Measurements from ENCODE around the gene CAPN10. TPM values are rescaled to one million over a fixed set of nuclear protein-coding genes. Genes with fewer than 3 reads are reported as not detected.

The CAPN10 gene
- polyA plus RNA-seq, 1 donor: 34.9 TPM

DNA sequence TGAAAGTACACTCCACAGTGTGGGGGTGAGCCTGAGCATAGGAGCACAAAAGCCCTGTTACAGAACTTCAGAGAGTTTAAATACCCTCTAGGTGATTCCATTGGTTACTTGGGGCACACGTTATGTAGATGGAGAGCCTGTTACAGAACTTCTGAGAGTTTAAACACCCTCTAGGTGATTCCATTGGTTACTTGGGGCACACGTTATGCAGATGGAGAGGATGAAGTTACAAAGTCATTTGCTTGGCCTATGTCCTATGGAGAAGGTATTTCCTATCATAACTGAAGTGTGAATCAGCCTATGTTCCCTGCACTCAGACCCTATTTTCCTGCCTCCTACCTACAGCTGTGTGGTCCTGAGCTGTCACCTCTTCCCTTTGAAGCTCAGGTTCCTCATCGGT is 3.8 kb upstream of the CAPN10 start:
- peaks cover 44% of the 10 kb centered on the region for H3K4me1 ChIP-seq (ENCODE audit: control insufficient read depth, insufficient read depth, low read length)
- WGBS (ENCODE audit: insufficient coverage, low lambda C conversion rate): no CpG with 5 or more reads among the region's 3 CpGs

DNA sequence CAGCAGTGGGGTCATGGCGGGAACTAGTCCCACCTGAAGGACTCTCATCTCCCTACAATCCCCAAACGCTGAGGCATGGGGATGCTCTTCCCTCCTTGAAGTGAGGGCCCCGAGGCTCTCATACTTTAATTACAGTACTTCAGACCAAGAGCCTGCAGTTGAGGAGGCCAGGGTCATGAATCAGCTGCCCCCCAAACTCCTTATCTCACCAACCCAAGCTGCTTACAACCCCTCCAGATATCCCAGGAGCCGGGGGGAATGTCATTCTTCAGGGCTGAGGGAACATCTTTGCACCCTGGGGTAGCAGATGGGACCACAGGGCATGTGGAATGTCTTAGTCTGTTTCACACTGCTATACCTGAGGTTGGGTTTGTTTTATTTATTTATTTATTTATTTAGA is 2.8 kb upstream of the CAPN10 start:
- H3K4me1 ChIP-seq (ENCODE audit: control insufficient read depth, insufficient read depth, low read length): peaks cover 44% of the 10 kb centered on the region
- WGBS (ENCODE audit: insufficient coverage, low lambda C conversion rate): no CpG with 5 or more reads among the region's 4 CpGs
- no peaks in the 10 kb centered on the region for H3K27me3 ChIP-seq (ENCODE audit: control insufficient read depth, insufficient read depth, low read length)
- no peak overlapping the region for H3K4me3 ChIP-seq (ENCODE audit: low read length)
- DNase-seq: no peak
- peaks cover 5% of the 10 kb centered on the region for H3K36me3 ChIP-seq (ENCODE audit: control insufficient read depth, insufficient read depth, low read length)
- H3K9me3 ChIP-seq (ENCODE audit: control insufficient read depth, low read depth, low read length): peaks cover 3% of the 10 kb centered on the region
- H3K27ac ChIP-seq (ENCODE audit: low read length): no peak overlapping the region

More for the DNA sequence above, 3.8 kb upstream of the CAPN10 start:
- Histone ChIP-seq H3K4me3 (ENCODE audit: low read length) (no peak overlapping the region), H3K27me3 (ENCODE audit: control insufficient read depth, insufficient read depth, low read length) (no peaks in the 10 kb centered on the region), H3K27ac (ENCODE audit: low read length) (no peak overlapping the region), H3K9me3 (ENCODE audit: control insufficient read depth, low read depth, low read length) (peaks cover 3% of the 10 kb centered on the region), H3K36me3 (ENCODE audit: control insufficient read depth, insufficient read depth, low read length) (peaks cover 15% of the 10 kb centered on the region)
- no peak for DNase-seq

DNA sequence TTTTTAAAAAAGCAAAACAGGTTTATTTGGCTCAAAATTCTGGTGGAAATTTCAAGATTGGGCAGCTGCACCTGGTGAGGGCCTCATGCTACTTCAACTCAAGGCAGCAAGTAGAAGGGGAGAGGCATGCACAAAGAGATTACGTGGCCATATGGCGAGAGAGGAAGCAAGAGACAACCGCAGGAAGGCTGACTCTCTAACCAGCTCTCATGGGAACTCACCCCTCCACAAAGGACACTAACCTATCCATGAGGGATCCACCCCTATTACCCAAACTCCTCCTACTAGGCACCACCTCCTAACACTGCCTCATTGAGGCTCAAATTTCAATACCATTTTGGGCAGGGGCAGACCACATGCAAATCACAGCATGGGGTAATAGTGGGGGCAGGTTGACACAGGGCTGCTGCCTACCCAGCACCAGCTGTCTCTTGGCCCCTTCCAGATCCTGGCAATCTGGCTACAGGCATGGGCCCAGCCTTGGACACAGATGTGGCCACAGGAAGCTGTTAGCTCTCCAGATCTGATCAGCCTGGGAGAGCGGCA is 2.0 kb upstream of the CAPN10 start:
- Histone ChIP-seq H3K36me3 (ENCODE audit: control insufficient read depth, insufficient read depth, low read length) (peaks cover 3% of the 10 kb centered on the region), H3K4me3 (ENCODE audit: low read length) (no peak overlapping the region), H3K27ac (ENCODE audit: low read length) (no peak overlapping the region), H3K4me1 (ENCODE audit: control insufficient read depth, insufficient read depth, low read length) (peaks cover 36% of the 10 kb centered on the region), H3K9me3 (ENCODE audit: control insufficient read depth, low read depth, low read length) (peaks cover 3% of the 10 kb centered on the region), H3K27me3 (ENCODE audit: control insufficient read depth, insufficient read depth, low read length) (no peaks in the 10 kb centered on the region)
- WGBS (ENCODE audit: insufficient coverage, low lambda C conversion rate): no CpG with 5 or more reads among the region's 4 CpGs
- no peak for DNase-seq

DNA sequence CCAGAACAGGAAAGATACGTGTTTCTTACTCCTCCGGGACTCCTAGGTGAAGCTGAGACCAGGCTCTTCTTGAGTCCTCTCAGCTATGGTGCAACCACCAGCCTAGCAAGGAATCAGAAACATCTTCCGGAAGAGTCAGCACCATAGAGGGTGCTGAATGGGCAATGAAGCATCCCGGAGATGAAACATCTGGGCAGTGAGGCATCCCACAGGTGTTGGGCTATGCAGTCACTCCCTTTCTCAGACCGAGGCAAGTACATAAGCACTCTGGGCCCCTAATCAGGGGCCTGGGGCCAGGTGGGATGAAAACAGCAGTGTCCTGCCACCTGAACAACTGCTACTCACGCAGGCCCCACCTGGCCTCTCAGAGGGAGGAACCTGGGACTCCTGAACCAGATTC is 1.4 kb upstream of the CAPN10 start:
- H3K4me3 ChIP-seq (ENCODE audit: low read length): peak overlapping the region; percentile 97
- peaks cover 35% of the 10 kb centered on the region for H3K4me1 ChIP-seq (ENCODE audit: control insufficient read depth, insufficient read depth, low read length)
- peaks cover 7% of the 10 kb centered on the region for H3K36me3 ChIP-seq (ENCODE audit: control insufficient read depth, insufficient read depth, low read length)
- H3K27me3 ChIP-seq (ENCODE audit: control insufficient read depth, insufficient read depth, low read length): no peaks in the 10 kb centered on the region
- no peak for DNase-seq
- H3K27ac ChIP-seq (ENCODE audit: low read length): no peak overlapping the region
- H3K9me3 ChIP-seq (ENCODE audit: control insufficient read depth, low read depth, low read length): peaks cover 3% of the 10 kb centered on the region
- WGBS (ENCODE audit: insufficient coverage, low lambda C conversion rate): no CpG with 5 or more reads among the region's 6 CpGs

DNA sequence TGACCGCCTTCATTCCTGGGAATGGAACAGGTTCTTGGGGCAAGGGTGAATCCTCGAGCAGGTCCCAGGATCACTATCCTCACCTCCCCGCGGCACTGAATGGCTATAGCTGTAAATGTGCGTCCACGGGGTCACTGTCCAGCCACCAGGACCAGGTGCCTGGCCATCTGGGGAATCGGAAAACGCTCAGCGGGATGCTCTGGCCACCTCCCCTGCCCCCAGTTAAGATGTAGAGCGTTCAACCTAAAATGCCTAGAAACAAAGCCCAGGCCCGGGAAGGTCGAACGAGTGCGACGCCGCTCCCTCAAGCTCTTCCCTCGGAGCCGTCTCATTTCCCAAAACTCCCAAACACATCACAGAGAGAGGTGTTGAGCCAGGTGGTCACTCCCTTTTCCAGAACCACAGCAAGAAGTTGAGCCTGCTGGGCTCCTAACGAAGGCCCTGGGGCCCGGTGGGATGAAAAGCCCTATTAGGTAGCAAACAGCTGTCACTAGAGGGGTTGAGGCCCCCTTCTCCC is 795 bp upstream of the CAPN10 start:
- no peak for DNase-seq
- WGBS (ENCODE audit: insufficient coverage, low lambda C conversion rate): no CpG with 5 or more reads among the region's 20 CpGs
- peaks cover 3% of the 10 kb centered on the region for H3K9me3 ChIP-seq (ENCODE audit: control insufficient read depth, low read depth, low read length)
- peaks cover 11% of the 10 kb centered on the region for H3K36me3 ChIP-seq (ENCODE audit: control insufficient read depth, insufficient read depth, low read length)
- H3K4me1 ChIP-seq (ENCODE audit: control insufficient read depth, insufficient read depth, low read length): peaks cover 28% of the 10 kb centered on the region
- H3K4me3 ChIP-seq (ENCODE audit: low read length): peak overlapping the region; percentile 97
- H3K27ac ChIP-seq (ENCODE audit: low read length): peak overlapping the region; percentile 97
- H3K27me3 ChIP-seq (ENCODE audit: control insufficient read depth, insufficient read depth, low read length): no peaks in the 10 kb centered on the region

DNA sequence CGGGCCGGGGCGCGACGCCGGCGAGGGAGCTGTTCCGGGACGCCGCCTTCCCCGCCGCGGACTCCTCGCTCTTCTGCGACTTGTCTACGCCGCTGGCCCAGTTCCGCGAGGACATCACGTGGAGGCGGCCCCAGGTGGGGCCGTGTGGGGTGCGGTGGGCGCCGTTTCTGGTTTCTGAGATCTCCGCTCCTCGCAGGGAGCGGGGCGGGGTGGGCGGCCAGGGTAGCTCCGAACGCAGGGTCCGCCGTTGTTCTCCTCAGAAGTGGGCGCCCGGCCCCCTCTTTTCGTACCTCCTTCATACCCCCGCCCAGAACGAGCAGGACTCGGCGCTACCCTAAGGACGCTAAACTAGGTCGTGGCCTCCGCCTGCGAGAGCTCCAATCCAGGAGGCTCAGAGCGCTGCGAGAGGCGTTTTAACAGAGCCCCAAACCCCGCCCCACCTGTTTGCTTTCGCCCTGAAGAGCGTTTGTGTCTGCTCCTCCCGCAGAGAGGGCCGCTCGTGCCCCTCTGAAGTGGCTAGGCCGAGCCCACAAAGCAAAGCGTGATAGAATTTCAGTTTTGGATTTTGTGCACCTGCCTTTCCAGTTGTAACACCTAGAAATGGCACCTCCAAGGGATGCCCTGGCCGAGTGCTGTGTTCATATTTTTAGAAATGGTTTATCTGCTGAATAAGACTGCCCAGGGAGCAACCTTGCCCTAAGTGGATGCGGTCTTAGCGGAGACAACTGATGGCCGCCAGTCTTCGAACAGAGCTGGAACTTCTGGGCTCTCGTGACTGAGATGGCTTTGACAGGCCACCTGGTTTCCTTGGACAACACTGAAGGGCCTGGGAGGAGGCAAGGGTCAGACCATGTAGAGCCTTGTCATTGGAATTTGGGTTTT is 626 bp downstream of the CAPN10 start:
- peak overlapping the region; percentile 97 for H3K4me3 ChIP-seq (ENCODE audit: low read length)
- no peak overlapping the region for H3K27ac ChIP-seq (ENCODE audit: low read length)
- no CpG with 5 or more reads among the region's 62 CpGs for WGBS (ENCODE audit: insufficient coverage, low lambda C conversion rate)
- H3K9me3 ChIP-seq (ENCODE audit: control insufficient read depth, low read depth, low read length): no peaks in the 10 kb centered on the region
- peaks cover 24% of the 10 kb centered on the region for H3K36me3 ChIP-seq (ENCODE audit: control insufficient read depth, insufficient read depth, low read length)
- peaks cover 26% of the 10 kb centered on the region for H3K4me1 ChIP-seq (ENCODE audit: control insufficient read depth, insufficient read depth, low read length)
- DNase-seq: peak in 1 of 2 donors; percentile 36
- H3K27me3 ChIP-seq (ENCODE audit: control insufficient read depth, insufficient read depth, low read length): no peaks in the 10 kb centered on the region

DNA sequence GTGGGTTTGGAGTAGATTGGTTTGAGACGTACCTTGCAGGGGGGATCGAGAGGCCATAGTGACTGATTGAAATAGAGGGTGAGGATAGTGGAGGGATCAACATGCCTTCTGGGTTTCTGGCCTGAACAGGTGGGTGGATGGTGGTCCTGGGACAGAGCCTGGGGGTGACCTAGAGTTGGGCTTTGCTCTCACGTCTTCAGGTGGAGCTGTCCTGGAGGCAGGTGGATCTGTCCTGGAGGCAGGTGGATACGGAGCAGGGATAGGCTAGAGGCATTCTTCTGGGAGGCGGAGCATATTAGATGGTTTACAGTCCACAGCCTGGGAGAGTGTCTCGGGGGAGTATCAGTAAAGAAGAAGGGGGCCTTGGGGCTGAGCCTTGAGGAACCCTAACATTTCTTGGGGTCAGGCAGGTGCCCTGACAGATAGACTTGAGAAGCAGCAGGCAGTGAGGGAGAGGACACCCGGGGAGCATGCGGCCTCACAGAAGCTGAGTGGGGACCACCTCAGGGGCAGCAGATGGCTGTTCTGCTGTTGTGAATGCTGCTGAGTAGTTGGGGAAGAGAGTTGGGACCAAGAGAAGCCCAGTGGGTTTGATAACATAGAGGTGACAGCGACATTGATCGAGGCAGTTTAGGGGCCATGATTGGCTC is 1.6 kb downstream of the CAPN10 start:
- H3K36me3 ChIP-seq (ENCODE audit: control insufficient read depth, insufficient read depth, low read length): peaks cover 27% of the 10 kb centered on the region
- H3K4me3 ChIP-seq (ENCODE audit: low read length): no peak overlapping the region
- no CpG with 5 or more reads among the region's 10 CpGs for WGBS (ENCODE audit: insufficient coverage, low lambda C conversion rate)
- no peak overlapping the region for H3K27ac ChIP-seq (ENCODE audit: low read length)
- H3K27me3 ChIP-seq (ENCODE audit: control insufficient read depth, insufficient read depth, low read length): no peaks in the 10 kb centered on the region
- DNase-seq: no peak
- peaks cover 26% of the 10 kb centered on the region for H3K4me1 ChIP-seq (ENCODE audit: control insufficient read depth, insufficient read depth, low read length)
- no peaks in the 10 kb centered on the region for H3K9me3 ChIP-seq (ENCODE audit: control insufficient read depth, low read depth, low read length)

DNA sequence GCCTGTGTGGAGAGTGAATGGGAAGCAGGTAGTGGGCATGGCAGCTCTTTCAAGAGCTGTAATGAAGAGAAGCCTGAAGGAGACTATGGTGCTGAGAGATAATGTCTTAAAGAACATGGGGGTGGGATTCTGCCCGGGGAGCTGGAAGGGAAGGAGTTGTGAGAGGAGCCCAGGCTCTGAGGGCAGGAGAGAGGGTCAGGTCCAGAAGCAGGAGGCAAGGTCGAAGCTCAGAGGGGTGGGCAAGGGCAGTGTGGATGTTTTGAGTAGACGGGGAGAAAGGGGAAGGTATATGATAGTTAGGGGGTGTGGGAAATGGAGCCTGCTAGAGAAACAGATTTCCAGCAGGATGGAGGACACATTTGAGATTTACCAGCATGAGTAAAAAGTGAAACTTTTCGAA is 2.1 kb downstream of the CAPN10 start:
- Histone ChIP-seq H3K27me3 (ENCODE audit: control insufficient read depth, insufficient read depth, low read length) (no peaks in the 10 kb centered on the region), H3K36me3 (ENCODE audit: control insufficient read depth, insufficient read depth, low read length) (peaks cover 33% of the 10 kb centered on the region), H3K4me1 (ENCODE audit: control insufficient read depth, insufficient read depth, low read length) (peaks cover 26% of the 10 kb centered on the region), H3K4me3 (ENCODE audit: low read length) (no peak overlapping the region), H3K27ac (ENCODE audit: low read length) (no peak overlapping the region), H3K9me3 (ENCODE audit: control insufficient read depth, low read depth, low read length) (no peaks in the 10 kb centered on the region)
- WGBS (ENCODE audit: insufficient coverage, low lambda C conversion rate): 100% methylated on average over 1 of the region's 4 CpGs
- DNase-seq: no peak

DNA sequence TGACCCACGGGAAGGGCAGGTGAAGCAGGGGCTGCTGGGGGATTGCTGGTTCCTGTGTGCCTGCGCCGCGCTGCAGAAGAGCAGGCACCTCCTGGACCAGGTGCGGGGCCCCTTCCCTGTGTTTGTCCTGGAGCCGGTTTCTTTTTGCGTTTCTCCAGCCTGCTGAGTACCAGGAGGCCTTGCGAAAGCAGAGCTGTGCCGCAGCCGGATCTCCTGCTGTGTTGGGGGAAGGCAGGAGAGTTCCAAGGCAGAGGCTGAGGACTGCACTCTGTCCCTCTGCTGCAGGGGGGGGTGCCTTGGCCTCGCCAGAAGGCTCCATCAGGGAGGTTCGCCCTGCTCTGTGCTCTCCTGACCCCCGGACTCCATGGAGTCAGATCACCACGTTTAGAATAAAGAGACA is 2.8 kb downstream of the CAPN10 start:
- Histone ChIP-seq H3K4me3 (ENCODE audit: low read length) (no peak overlapping the region), H3K4me1 (ENCODE audit: control insufficient read depth, insufficient read depth, low read length) (peaks cover 26% of the 10 kb centered on the region), H3K36me3 (ENCODE audit: control insufficient read depth, insufficient read depth, low read length) (peaks cover 34% of the 10 kb centered on the region), H3K9me3 (ENCODE audit: control insufficient read depth, low read depth, low read length) (no peaks in the 10 kb centered on the region), H3K27ac (ENCODE audit: low read length) (no peak overlapping the region), H3K27me3 (ENCODE audit: control insufficient read depth, insufficient read depth, low read length) (no peaks in the 10 kb centered on the region)
- no CpG with 5 or more reads among the region's 14 CpGs for WGBS (ENCODE audit: insufficient coverage, low lambda C conversion rate)
- DNase-seq: no peak

DNA sequence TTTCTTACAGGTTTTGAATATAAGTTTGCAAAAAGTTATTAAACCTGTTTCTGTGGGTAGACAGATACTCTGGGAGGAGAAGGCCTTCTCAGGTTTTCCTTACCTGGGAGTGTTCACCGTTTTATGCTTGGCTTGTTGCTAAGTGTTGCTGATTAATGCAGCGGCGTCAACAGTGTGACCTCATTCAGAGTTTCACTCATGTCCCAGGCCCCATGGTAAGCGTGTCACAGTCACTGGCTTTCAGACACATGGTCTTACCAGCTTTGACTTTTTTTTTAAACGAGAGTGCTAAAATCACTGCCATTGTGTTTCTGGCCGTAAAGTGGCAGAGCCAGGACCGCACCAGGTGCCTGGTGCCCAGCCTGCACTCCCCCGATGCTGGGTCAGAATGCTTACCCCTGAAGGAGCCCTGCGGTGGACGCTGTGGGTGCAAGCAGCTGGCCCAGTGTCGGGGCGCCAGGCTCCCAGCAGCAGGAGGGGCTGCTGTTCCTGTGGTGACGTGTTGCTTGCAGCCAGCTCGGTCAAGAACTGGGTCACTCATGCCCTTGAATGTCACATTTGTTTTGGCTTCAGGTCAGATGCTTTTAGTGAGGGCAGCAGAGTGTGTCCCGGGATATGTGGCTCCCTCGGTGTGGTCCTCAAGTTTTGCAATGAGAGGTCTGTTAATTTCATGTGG is 3.5 kb downstream of the CAPN10 start:
- WGBS (ENCODE audit: insufficient coverage, low lambda C conversion rate): no CpG with 5 or more reads among the region's 16 CpGs
- no peak for DNase-seq
- peaks cover 21% of the 10 kb centered on the region for H3K4me1 ChIP-seq (ENCODE audit: control insufficient read depth, insufficient read depth, low read length)
- H3K27ac ChIP-seq (ENCODE audit: low read length): no peak overlapping the region
- H3K27me3 ChIP-seq (ENCODE audit: control insufficient read depth, insufficient read depth, low read length): no peaks in the 10 kb centered on the region
- peaks cover 34% of the 10 kb centered on the region for H3K36me3 ChIP-seq (ENCODE audit: control insufficient read depth, insufficient read depth, low read length)
- H3K9me3 ChIP-seq (ENCODE audit: control insufficient read depth, low read depth, low read length): no peaks in the 10 kb centered on the region
- no peak overlapping the region for H3K4me3 ChIP-seq (ENCODE audit: low read length)

Data from large intestine (tissue), 3 donors.